Activated B cell treated with CpG ODN at 0.5 μM for 24 hours (primary cell): ENCODE results near the gene CNMD. TPM values are rescaled to one million over a fixed set of nuclear protein-coding genes. Genes with fewer than 3 reads are reported as not detected.

ENCODE experiments used
- ATAC-seq: fragments of 200-7000 bp; cut with Tn5 transposase; one replicate; pipeline ENCODE4 v1.10.0; 2021; ENCODE audit warnings: low read depth, mild to moderate bottlenecking, moderate library complexity
- CTCF ChIA-PET: fragments of 350-600 bp; sonication (Branson Sonifier 250); formaldehyde crosslinking; loops from one replicate; lab custom pipeline; 2021; ENCODE audit warnings: antibody characterized with exemption; lab: Charles Lee
- POLR2A ChIA-PET: fragments of 350-600 bp; sonication (Branson Sonifier 250); formaldehyde crosslinking; loops from one replicate; lab custom pipeline; 2021; ENCODE audit warnings: antibody characterized with exemption; lab: Charles Lee
- DNase-seq: peaks from one replicate; pipeline ENCODE4 v3.0.0; 2022
- H3K27ac Mint-ChIP-seq: one replicate; pipeline ENCODE4 v1.8.0; 2020; ENCODE audit warnings: mixed read lengths
- H3K27me3 Mint-ChIP-seq: one replicate; pipeline ENCODE4 v1.8.0; 2021; ENCODE audit warnings: mixed read lengths
- H3K36me3 Mint-ChIP-seq: one replicate; pipeline ENCODE4 v1.8.0; 2021; ENCODE audit warnings: low read depth, mixed read lengths
- H3K4me1 Mint-ChIP-seq: one replicate; pipeline ENCODE4 v1.8.0; 2021; ENCODE audit warnings: mixed read lengths
- H3K4me3 Mint-ChIP-seq: one replicate; pipeline ENCODE4 v1.8.0; 2020; ENCODE audit warnings: mild to moderate bottlenecking, mixed read lengths
- H3K9me3 Mint-ChIP-seq: one replicate; pipeline ENCODE4 v1.8.0; 2020; ENCODE audit warnings: mixed read lengths
- CTCF ChIP-seq: fragments of 200-600 bp; IDR thresholded peaks from one replicate; pipeline ENCODE4 v1.8.0; 2022; ENCODE audit warnings: antibody characterized with exemption, mild to moderate bottlenecking
- intact Hi-C: fragments of 100-400 bp; cut with micrococcal nuclease; formaldehyde crosslinking; loops from one replicate; pipeline ENCODE4 v1.15.1; 2024
- total RNA-seq: library from RNA; stranded (reverse); gene quantifications from 2 replicates; pipeline ENCODE4 v1.2.3, GENCODE V29; 2022

The CNMD gene
- total RNA-seq, 1 donor from 2014 or later: not detected

DNA sequence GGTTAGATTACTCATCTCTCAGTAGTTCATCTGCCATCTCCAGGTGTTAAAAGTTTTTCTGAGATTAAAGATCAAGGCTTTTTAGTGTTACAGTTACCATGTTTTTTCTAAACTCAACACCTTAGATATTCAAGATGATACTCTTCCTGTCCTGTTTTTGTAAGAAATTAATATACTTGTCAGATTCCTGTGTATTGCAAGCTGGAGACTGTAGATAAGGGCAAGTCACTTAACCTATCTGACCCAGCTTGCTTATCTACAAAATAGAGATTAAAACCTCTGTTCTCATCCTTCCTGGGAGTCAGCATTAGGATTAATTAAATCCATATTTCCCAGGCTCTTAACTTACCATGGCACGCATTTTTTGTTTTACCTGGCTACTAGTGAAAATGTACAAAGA lies 61.8 kb downstream of the CNMD start:
- Mint-ChIP-seq H3K27ac (no peak overlapping the region), H3K36me3 (peaks cover 60% of the 10 kb centered on the region), H3K27me3 (no peaks in the 10 kb centered on the region), H3K4me3 (no peak overlapping the region), H3K9me3 (no peaks in the 10 kb centered on the region), H3K4me1 (no peaks in the 10 kb centered on the region)
- intact Hi-C loops: no loop called here
- ChIA-PET POLR2A (interaction anchor here (1.5 kb wide), 1 partner anchor 25 kb away, joined by 3 read pairs; the partner anchor contains the start of gene SUGT1), CTCF (no interaction called here)
- ATAC-seq (no peak), DNase-seq (no peak)
- no peak for TF ChIP-seq CTCF

GRCh38 chr13:52673465-52673864 lies 66.2 kb downstream of the CNMD start:
- intact Hi-C loops: no loop called here
- Mint-ChIP-seq H3K27ac (no peak overlapping the region), H3K4me3 (no peak overlapping the region), H3K4me1 (no peaks in the 10 kb centered on the region), H3K36me3 (peaks cover 68% of the 10 kb centered on the region), H3K9me3 (no peaks in the 10 kb centered on the region), H3K27me3 (no peaks in the 10 kb centered on the region)
- no peak for DNase-seq
- TF ChIP-seq CTCF: no peak
- ChIA-PET CTCF (no interaction called here), POLR2A (no interaction called here)
- ATAC-seq: no peak

- ChIA-PET CTCF (no interaction called here), POLR2A (interaction anchor here (0.6 kb wide), 1 partner anchor 55 kb away, joined by 3 read pairs; no protein-coding TSS in a partner anchor)
- no peak overlapping the region for H3K4me3 Mint-ChIP-seq
- peaks cover 69% of the 10 kb centered on the region for H3K36me3 Mint-ChIP-seq
- ATAC-seq: no peak
- no peaks in the 10 kb centered on the region for H3K27me3 Mint-ChIP-seq
- intact Hi-C loops: no loop called here
- no peaks in the 10 kb centered on the region for H3K4me1 Mint-ChIP-seq
- H3K9me3 Mint-ChIP-seq: no peaks in the 10 kb centered on the region
- H3K27ac Mint-ChIP-seq: no peak overlapping the region
- no peak for DNase-seq
- no peak for TF ChIP-seq CTCF
These were observed 68.9 kb downstream of the CNMD start for GRCh38 chr13:52670726-52671125.

GRCh38 chr13:52669677-52670076 lies 69.9 kb downstream of the CNMD start:
- Mint-ChIP-seq H3K27ac (no peak overlapping the region), H3K9me3 (no peaks in the 10 kb centered on the region), H3K4me3 (no peak overlapping the region), H3K36me3 (peaks cover 74% of the 10 kb centered on the region), H3K27me3 (no peaks in the 10 kb centered on the region), H3K4me1 (no peaks in the 10 kb centered on the region)
- ATAC-seq (no peak), DNase-seq (no peak)
- ChIA-PET CTCF (no interaction called here), POLR2A (no interaction called here)
- intact Hi-C loops: no loop called here
- no peak for TF ChIP-seq CTCF

DNA sequence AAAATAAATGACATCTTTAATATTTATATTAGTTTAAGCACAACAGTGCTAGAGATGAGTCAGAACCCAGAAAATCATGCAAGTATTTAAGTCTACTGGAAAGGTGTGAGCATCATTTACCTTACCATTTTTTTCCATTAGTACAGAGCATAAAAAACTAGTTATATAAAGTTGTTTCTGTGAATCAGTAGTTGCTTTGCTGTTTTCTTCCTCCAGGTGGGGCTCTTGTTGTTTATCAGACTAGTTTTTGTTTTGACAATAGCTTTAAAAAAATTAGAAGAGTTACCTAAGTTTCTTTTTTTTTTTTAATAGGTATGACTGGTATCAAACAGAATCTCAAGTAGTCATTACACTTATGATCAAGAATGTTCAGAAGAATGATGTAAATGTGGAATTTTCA lies 74.3 kb downstream of the CNMD start:
- ATAC-seq (no peak), DNase-seq (no peak)
- Mint-ChIP-seq H3K36me3 (peaks cover 85% of the 10 kb centered on the region), H3K4me3 (no peak overlapping the region), H3K9me3 (no peaks in the 10 kb centered on the region), H3K27me3 (no peaks in the 10 kb centered on the region), H3K27ac (no peak overlapping the region), H3K4me1 (no peaks in the 10 kb centered on the region)
- intact Hi-C loops: loop anchor here (1.0 to 2.0 kb wide), 2 partner anchors 13 to 303 kb away; partner anchors contain the start of gene SUGT1
- TF ChIP-seq CTCF: no peak
- ChIA-PET POLR2A (interaction anchor here (1.5 to 2.3 kb wide), 2 partner anchors 12 to 48 kb away, joined by 6 to 9 read pairs; partner anchors contain the start of gene SUGT1), CTCF (interaction anchor here (1.3 to 3.0 kb wide), 4 partner anchors 12 to 303 kb away, joined by 4 to 14 read pairs (median 6); partner anchors contain the start of gene SUGT1)
